GM19468 (cell line): Measurements from ENCODE around the gene MACROD1.
A peak's percentile ranks its signal among the peaks of the same experiment; 100 is the strongest.
"Not testable (repeated sequence)": the region's sequence is repeated elsewhere in the genome, so short reads cannot be mapped to it uniquely, and the experiment has no call there.

Source experiments
- ATAC-seq: cut with Tn5 transposase; IDR thresholded peaks from one replicate; pipeline ENCODE4 v1.9.1; 2021; ENCODE audit warnings: mild to moderate bottlenecking, moderate library complexity, moderate number of reproducible peaks; ENCODE audit not compliant: unreplicated experiment; ENCODE audit errors: extremely low read depth

The MACROD1 gene

DNA sequence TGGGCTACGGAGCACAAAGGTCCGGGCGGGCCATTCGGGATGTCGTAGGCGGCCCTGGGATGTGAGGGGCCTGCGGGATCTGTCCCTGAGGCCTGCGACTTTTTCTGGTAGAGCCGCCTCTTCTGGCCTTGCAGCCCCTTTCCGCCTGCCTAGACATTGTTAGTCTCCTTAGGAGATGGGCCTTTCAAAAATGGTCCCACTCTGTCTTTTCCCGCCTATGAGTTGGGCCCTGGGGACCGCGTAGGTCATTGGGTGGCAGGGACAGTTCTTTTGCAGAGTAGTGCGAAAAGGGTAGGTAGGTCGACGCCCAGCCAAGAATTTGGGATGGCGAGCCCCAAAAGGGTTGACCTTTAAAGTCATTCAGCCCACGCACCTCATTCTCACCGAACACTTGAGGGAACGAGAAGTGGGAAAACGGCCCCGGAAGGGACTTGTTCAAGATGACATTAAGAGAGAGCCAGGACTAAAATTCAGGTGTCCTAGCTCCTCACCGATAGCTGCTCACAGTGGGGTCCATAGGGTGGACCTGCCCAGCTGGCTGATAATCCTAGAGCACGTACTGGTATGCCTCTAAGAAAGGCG lies 178.9 kb downstream of the MACROD1 start:
- ATAC-seq, result no peak

DNA sequence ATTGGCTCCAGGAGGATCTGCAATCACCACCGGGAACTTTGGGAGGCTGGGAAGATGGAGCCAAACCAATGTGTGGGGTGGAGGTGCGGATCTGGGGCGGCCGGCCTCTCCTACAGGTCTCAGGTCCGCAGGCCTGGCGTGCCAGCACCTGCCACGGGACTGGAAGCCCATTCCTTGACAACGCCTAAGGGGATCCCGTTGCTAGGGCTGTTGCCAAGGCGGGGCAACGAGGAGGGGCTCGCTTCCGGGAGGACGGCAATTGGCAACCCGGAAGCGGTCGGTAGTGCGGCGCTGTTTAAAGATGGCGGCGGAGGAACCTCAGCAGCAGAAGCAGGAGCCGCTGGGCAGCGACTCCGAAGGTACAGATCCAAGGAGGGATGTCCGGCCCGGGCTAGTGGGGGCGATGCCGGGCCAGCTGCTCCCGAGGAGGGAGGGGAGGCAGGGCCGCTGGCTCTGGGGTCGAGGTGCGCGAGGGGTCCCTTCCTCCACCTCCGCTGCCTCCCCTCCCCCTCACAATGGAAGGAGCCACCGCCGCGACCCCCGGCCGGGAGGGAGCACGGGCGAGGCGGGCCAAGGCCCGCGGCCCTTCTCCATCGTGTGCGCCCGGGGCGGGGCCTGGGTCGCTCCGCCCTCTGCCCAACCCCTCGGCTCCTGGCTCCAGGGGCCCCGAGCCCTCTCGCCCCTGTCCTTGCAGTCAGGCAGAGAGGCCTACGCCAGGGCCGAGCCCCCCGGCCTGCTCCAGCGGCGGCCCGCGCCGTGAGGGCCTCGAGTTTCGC lies 179.6 kb downstream of the MACROD1 start, which contains the start of gene OTUB1:
OTUB1 (plus strand) TSS at position 283 of the 776 bp plus-strand sequence; CDS start at position 302, 19 bp downstream.
- ATAC-seq, result no peak

DNA sequence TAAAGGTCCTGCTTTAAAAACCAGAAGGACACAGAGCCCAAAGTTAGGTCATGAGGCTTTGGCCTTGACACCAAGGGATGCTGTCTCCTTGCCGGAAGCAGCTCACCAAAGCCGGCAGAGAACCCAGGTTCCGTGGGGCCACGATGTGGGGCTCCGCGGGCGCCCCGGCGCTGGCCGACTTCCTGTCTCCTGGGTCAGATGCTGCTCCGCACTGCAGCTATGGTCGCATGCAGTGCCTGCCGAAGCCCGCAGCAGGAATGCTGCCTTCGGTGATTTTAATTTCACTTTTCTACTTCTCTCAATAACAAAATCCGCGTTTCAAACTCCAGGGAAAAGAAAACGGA lies 180.1 kb downstream of the MACROD1 start:
- ATAC-seq, result no peak

DNA sequence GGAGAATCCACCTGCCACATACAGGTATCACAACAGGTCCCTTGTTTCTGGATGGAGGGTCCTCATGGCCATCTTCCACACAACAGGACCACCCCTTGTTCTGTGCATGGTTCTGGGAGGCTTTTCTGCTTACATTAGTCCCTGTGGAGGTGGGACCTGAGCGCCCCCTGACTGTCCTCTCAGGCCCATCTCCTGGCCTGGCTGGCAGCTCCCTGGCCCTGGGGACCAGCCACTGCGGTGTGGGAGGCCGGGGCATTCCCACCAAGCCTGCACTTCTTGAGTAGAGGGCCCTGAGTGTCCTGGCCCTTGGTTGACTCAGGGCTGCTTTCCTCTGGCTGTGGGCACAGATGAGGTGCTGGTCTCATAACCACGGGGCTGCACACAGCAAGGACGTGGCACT lies 186.5 kb downstream of the MACROD1 start:
- ATAC-seq, result no peak

DNA sequence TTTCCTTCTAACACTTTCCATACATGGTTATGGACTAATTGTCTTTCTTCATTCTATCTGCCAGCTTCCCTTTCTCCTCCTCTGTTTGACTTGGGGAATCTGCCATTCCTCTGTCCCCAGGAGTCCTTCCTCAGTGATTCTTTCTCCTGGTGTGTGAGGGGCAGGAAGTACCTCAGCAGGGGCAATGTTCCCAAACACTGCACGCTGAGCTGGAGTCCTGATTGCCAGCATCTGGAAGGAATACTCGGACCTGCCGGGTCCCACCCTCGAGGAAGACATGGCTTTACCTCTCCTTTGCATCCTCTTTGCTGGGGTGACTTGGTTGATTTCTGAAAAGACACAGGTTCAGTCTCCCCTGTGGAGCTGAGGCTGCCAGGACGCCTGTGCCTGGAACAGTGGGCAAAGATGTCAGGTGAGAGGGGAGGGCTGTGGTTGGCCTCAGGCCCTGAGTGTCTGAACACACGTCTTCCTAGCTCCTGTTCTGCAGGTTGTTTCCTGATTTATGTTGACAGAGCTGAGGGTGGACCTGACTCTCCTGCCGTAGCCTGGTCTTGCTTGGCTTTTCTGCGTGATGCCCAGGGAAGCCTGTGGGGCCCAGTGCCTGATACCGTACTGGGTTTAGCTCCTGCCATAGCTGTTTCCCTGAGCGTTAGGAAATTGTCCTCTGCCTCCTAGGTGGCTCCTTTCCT lies 187.2 kb downstream of the MACROD1 start:
- no peak for ATAC-seq

DNA sequence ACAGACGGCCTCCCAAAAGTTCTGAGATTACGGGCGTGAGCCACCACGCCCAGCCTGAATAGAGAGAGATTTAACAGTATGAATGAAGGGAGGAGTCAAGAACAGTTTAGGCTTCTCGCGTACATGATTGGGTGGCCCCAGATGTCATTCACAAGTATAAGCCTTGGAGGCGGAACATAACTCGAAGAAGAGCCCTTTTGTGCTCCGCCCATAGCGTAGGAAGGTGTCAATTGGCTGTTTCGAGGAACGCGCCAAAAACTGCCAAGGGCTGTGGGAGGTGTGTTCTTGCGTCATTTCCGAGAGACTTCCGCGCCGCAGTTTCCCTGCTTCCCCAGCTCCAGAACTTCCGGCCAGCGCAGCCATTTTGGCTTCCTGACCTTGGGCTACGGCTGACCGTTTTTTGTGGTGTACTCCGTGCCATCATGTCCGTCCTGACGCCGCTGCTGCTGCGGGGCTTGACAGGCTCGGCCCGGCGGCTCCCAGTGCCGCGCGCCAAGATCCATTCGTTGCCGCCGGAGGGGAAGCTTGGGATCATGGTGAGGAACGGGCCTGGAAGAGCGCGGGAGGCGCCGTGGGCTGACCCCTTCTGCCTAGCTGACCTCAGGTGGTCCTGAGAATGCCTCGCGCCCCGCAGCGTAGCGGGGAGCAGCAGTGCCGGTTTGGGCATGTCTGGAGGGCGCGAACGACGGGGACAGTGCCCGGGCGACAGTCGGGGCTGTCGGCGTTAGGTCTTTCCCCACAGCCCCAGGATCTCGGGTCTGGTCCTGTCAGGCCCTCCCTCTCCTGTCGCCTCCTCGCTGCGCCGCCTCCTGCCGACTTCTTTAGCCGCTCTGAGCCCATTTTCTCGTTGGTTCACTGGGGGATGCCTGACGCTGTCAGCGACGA lies 191.4 kb downstream of the MACROD1 start, which contains the start of gene COX8A:
COX8A (plus strand) TSS at position 362 of the 885 bp plus-strand sequence; CDS start at position 423, 61 bp downstream.
- peak; percentile 91 for ATAC-seq

DNA sequence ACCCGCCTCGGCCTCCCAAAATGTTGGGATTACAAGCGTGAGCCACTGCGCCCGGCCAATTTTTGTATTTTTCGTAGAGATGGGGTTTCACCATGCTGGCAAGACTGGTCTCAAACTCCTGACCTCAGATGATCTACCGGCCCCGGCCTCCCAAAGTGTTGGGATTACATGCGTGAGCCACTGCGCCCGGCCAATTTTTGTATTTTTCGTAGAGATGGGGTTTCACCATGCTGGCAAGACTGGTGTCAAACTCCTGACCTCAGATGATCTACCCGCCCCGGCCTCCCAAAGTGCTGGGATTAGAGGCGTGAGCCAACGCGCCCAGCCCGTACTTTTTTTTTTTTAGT lies 192.0 kb downstream of the MACROD1 start:
- not testable (repeated sequence) for ATAC-seq

DNA sequence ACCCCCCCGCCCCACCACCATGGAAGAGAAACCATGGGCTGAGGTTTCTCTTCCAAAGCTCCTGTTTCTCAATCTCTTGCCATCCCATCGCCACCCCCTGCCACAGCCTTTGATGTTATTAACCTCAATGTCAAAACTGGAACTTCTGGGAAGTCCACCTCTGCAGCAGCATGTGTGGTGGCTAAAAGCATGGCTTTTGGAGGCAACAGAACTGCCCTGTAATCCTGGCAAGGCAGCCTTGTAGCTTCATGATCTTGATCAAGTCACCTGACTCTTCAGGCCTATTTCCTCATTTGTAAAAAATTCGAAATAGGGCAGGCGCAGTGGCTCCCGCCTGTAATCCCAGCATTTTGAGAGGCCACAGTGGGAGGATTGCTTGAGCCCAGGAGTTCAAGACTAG lies 195.0 kb downstream of the MACROD1 start:
- ATAC-seq, result no peak

DNA sequence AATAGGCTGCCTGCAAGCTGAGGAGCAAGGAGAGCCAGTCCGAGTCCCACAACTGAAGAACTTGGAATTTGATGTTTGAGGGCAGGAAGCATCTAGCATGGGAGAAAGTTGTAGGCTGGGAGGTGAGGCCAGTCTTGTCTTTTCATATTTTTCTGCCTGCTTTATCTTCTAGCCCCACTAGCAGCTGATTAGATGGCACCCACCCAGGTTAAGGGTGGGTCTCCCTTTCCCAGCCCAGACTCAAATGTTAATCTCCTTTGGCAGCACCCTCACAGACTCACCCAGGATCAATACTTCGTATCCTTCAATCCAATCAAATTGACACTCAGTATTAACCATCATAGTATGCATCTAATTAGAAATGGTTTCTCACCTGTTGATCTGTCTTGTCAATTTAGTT lies 196.5 kb downstream of the MACROD1 start:
- no peak for ATAC-seq

DNA sequence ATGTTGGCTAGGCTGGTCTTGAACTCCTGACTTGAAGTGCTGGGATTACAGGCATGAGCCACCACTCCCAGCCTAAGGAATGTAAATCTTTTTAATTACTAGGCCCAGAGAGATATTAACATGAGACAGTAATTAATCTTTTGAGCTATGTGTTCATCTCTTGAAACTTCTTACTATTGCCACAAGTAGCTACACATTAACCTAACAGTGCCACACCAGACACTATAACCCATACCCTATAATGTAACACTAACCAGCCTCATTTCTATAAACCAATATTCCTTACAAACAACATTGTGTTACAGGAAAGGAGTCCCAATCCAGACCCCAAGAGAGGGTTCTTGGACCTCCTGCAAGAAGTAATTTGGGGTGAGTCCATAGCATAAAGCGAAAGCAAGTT lies 199.5 kb downstream of the MACROD1 start:
- ATAC-seq, result no peak

DNA sequence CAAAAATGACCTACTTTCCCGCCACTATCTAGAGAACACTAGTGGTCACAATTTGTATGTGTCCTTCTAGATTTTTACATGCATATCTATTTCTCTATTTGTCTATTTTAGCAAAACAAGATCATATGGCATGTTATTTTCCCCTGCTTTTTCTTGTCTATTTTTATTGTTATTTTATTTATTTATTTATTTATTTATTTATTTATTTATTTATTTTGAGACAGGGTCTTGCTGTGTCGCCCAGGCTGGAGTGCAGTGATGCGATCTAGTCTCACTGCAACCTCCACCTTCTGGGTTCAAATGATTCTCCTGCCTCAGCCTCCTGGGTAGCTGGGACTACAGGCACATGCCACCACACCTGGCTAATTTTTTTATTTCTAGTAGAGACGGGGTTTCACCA lies 202.0 kb downstream of the MACROD1 start:
- not testable (repeated sequence) for ATAC-seq

DNA sequence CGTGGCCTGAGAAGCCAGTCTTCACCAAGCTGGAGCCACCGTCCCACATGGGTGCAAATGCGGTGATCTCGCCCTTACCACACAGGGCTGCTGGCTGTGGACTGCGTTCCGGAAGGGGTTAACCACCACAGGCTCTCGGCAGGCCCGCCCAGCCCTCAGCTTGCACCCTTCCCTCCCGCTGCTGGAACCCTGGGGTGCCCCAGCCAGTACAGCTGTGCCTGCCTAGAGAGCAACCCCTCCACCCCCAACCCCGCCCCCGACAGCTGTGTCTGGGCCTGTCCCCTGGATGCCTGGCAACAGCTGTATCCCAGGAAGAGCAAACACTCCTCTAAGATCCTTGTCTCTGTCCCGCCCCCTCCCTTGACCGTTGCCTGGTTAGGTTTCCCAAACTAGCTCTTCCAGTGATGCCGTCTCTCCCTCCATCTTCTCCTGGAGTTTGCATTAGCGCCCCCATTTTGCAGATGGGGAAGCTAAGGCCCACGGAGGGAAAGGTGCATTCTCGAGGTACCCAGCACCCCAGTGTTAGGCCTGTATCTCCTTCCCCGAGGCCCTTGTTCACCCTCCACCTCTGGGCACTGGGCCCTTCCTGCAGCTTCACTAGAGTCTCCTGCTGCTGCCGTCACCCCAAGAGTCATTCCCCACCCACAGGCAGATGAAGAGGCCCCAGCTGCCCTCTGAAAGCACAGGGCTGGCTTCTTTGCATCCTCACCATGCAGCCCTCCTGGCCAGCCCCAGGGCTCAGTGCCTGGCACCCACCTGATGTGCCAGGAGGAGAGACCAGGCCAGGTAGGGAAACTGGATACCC lies 204.1 kb downstream of the MACROD1 start:
- no peak for ATAC-seq

DNA sequence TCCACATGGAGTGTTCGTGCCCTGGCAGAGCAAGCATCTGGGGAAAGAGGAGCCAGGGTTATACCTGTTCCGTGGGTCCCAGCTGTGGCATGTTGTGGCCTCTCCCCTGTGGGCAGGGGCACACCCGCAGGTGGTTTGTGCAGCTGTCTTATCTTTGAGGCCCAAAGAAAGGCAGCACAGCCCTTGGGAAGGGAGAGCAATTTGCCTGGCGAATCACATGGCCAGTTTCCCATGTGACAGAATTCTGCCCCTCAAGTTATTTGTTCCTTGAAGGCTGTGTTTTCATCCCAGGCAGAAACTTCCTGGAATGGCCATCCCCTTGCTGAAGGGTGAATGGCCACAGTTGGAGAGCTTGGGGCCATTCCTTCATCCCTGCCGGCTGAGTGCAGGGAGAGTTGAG lies 207.9 kb downstream of the MACROD1 start:
- no peak for ATAC-seq

DNA sequence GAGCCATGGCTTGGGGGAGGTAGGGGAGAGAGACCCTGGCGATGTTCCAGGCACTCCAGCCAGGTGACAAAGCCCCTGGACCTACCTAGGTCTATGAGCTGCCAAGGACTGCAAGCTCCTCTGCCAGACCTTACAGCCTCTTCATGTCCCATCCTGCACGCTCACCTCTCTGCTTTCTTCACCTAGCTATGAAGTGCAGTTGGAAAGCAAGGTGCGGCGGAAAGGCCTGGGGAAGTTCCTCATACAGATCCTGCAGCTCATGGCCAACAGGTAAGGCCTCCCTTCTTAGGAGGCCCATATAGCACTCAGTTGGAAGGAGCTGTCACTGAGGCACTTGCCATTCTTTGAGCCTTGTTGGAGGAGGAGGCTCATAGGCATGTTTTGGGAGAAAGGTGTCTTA lies 213.3 kb downstream of the MACROD1 start:
- ATAC-seq, result no peak

DNA sequence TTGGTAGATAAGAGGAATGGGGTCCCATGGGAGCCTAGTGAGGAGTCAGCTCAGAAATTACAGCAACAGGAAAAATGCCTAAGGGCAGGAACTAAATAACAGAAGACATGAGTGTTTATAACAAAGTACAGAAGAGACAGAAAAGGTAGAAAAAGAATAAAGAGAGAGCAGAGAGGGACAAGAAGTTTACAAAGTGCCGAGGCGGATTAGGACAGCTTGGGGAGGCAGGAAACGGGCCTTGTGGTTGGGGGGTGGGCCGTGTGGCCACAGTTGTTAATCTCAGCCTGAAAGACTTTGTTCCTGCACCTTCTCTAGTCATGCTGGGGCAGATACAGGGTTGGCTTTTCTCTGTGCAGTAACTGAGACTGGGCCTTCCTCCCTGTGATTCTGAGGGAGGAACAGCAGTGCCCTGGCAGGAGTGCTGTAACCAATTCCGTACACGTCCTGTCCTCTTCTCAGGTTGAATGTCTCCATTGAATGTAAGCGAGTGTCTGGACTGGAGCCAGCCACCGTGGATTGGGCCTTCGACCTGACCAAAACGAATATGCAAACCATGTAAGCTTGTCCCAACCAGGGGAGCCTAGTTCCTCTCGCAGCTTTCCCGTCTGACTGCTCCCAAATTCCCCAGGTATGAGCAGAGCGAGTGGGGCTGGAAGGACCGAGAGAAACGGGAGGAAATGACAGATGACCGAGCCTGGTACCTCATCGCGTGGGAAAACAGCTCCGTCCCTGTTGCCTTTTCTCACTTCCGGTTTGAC lies 214.0 kb downstream of the MACROD1 start:
- no peak for ATAC-seq
